Neural cell (in vitro differentiated cells): ENCODE data around the gene AMFR.

Experiments used
- CTCF ChIP-seq: fragments of 450-650 bp; IDR thresholded peaks from 2 replicates; pipeline ENCODE4 v1.5.1; 2014; ENCODE audit warnings: antibody characterized with exemption, mild to moderate bottlenecking, moderate library complexity; ENCODE audit not compliant: poor library complexity, severe bottlenecking
- POLR2AphosphoS5 ChIP-seq: IDR thresholded peaks from 2 replicates; pipeline ENCODE4 v1.6.1; 2012

GRCh38 chr16:56420613-56421012 lies 4.7 kb downstream of the AMFR start:
- TF ChIP-seq CTCF: no peak
- TF ChIP-seq POLR2AphosphoS5: no peak
